ENCODE measurements around the gene LZTS2. TPM values are rescaled to one million over a fixed set of nuclear protein-coding genes. Genes with fewer than 3 reads are reported as not detected.

Gene LZTS2
- 10 to 100 TPM; 10.4 to 12.1 TPM for total RNA-seq

- Mint-ChIP-seq H3K27me3 (no peaks in the 10 kb centered on the region), H3K27ac (peak within 1 kb of the TSS; percentile 87), H3K4me1 (peaks cover 18% of the 10 kb centered on the region), H3K36me3 (peaks cover 5% of the 10 kb centered on the region), H3K9me3 (no peaks in the 10 kb centered on the region), H3K4me3 (peak within 1 kb of the TSS; percentile 82)
- DNase-seq: no peak
These were observed at the start of gene LZTS2 for GRCh38 chr10:100999742-101000126. Gene LZTS2 (plus strand): TSS chr10:100999808. CDS start chr10:101002539, 2,731 bp downstream.

- H3K27ac Mint-ChIP-seq: no peak overlapping the region
- H3K27me3 Mint-ChIP-seq: no peaks in the 10 kb centered on the region
- no peak overlapping the region for H3K4me3 Mint-ChIP-seq
- H3K9me3 Mint-ChIP-seq: no peaks in the 10 kb centered on the region
- peaks cover 9% of the 10 kb centered on the region for H3K4me1 Mint-ChIP-seq
- peaks cover 14% of the 10 kb centered on the region for H3K36me3 Mint-ChIP-seq
- DNase-seq: no peak
These were observed 39.4 kb upstream of the LZTS2 start for GRCh38 chr10:100960251-100960650.

GRCh38 chr10:100962351-100963080 lies 37.1 kb upstream of the LZTS2 start:
- no peaks in the 10 kb centered on the region for H3K27me3 Mint-ChIP-seq
- H3K27ac Mint-ChIP-seq: no peak overlapping the region
- no peaks in the 10 kb centered on the region for H3K9me3 Mint-ChIP-seq
- DNase-seq: no peak
- peaks cover 13% of the 10 kb centered on the region for H3K36me3 Mint-ChIP-seq
- H3K4me1 Mint-ChIP-seq: no peaks in the 10 kb centered on the region
- H3K4me3 Mint-ChIP-seq: no peak overlapping the region

GRCh38 chr10:100963826-100964225 lies 35.8 kb upstream of the LZTS2 start:
- no peak overlapping the region for H3K27ac Mint-ChIP-seq

GRCh38 chr10:100965820-100966219 lies 33.8 kb upstream of the LZTS2 start:
- Mint-ChIP-seq H3K36me3 (peaks cover 10% of the 10 kb centered on the region), H3K4me1 (peaks cover 9% of the 10 kb centered on the region), H3K9me3 (no peaks in the 10 kb centered on the region), H3K27ac (no peak overlapping the region), H3K27me3 (no peaks in the 10 kb centered on the region), H3K4me3 (no peak overlapping the region)
- DNase-seq: no peak

More at GRCh38 chr10:100963826-100964225, 35.8 kb upstream of the LZTS2 start:
- Mint-ChIP-seq H3K27me3 (no peaks in the 10 kb centered on the region), H3K4me3 (no peak overlapping the region), H3K36me3 (peaks cover 11% of the 10 kb centered on the region), H3K4me1 (peaks cover 4% of the 10 kb centered on the region), H3K9me3 (no peaks in the 10 kb centered on the region)
- no peak for DNase-seq

- H3K27ac Mint-ChIP-seq: no peak overlapping the region
- H3K27me3 Mint-ChIP-seq: no peaks in the 10 kb centered on the region
- H3K36me3 Mint-ChIP-seq: peaks cover 10% of the 10 kb centered on the region
- no peak overlapping the region for H3K4me3 Mint-ChIP-seq
- DNase-seq: no peak
- peaks cover 9% of the 10 kb centered on the region for H3K4me1 Mint-ChIP-seq
- H3K9me3 Mint-ChIP-seq: no peaks in the 10 kb centered on the region
These were observed 32.7 kb upstream of the LZTS2 start for GRCh38 chr10:100966887-100967286.

- no peak overlapping the region for H3K4me3 Mint-ChIP-seq
These were observed 32.3 kb upstream of the LZTS2 start for GRCh38 chr10:100967332-100967731.

GRCh38 chr10:100968062-100968736 lies 31.4 kb upstream of the LZTS2 start:
- H3K27ac Mint-ChIP-seq: no peak overlapping the region
- no peak overlapping the region for H3K4me3 Mint-ChIP-seq

More at GRCh38 chr10:100967332-100967731, 32.3 kb upstream of the LZTS2 start:
- H3K4me1 Mint-ChIP-seq: peaks cover 10% of the 10 kb centered on the region
- H3K9me3 Mint-ChIP-seq: no peaks in the 10 kb centered on the region
- no peak overlapping the region for H3K27ac Mint-ChIP-seq
- H3K27me3 Mint-ChIP-seq: no peaks in the 10 kb centered on the region
- DNase-seq: no peak
- peaks cover 10% of the 10 kb centered on the region for H3K36me3 Mint-ChIP-seq

GRCh38 chr10:100968863-100969186 lies 30.8 kb upstream of the LZTS2 start:
- Mint-ChIP-seq H3K36me3 (peaks cover 5% of the 10 kb centered on the region), H3K4me1 (peaks cover 13% of the 10 kb centered on the region), H3K27me3 (no peaks in the 10 kb centered on the region), H3K4me3 (peak overlapping the region; percentile 52), H3K27ac (no peak overlapping the region), H3K9me3 (no peaks in the 10 kb centered on the region)
- DNase-seq: no peak

More at GRCh38 chr10:100968062-100968736, 31.4 kb upstream of the LZTS2 start:
- no peak for DNase-seq
- peaks cover 7% of the 10 kb centered on the region for H3K36me3 Mint-ChIP-seq
- H3K9me3 Mint-ChIP-seq: no peaks in the 10 kb centered on the region
- H3K27me3 Mint-ChIP-seq: no peaks in the 10 kb centered on the region
- H3K4me1 Mint-ChIP-seq: peaks cover 13% of the 10 kb centered on the region

- Mint-ChIP-seq H3K4me1 (peaks cover 13% of the 10 kb centered on the region), H3K27me3 (no peaks in the 10 kb centered on the region), H3K9me3 (no peaks in the 10 kb centered on the region), H3K27ac (no peak within 1 kb of the TSS), H3K36me3 (peaks cover 5% of the 10 kb centered on the region), H3K4me3 (peak within 1 kb of the TSS; percentile 52)
- DNase-seq: peak; percentile 50
These were observed 30.2 kb upstream of the LZTS2 start, which contains the start of gene SEMA4G for GRCh38 chr10:100969187-100970075. Gene SEMA4G (plus strand): TSS chr10:100969504. CDS start chr10:100972913, 3,409 bp downstream.

GRCh38 chr10:100970076-100970913 lies 29.3 kb upstream of the LZTS2 start:
- Mint-ChIP-seq H3K4me1 (peaks cover 13% of the 10 kb centered on the region), H3K36me3 (peaks cover 5% of the 10 kb centered on the region), H3K27me3 (no peaks in the 10 kb centered on the region), H3K4me3 (peak overlapping the region; percentile 40), H3K27ac (no peak overlapping the region), H3K9me3 (no peaks in the 10 kb centered on the region)
- no peak for DNase-seq

GRCh38 chr10:100970914-100971811 lies 28.4 kb upstream of the LZTS2 start:
- Mint-ChIP-seq H3K9me3 (no peaks in the 10 kb centered on the region), H3K27ac (no peak overlapping the region), H3K36me3 (no peaks in the 10 kb centered on the region), H3K4me1 (peaks cover 13% of the 10 kb centered on the region), H3K27me3 (no peaks in the 10 kb centered on the region), H3K4me3 (no peak overlapping the region)
- DNase-seq: no peak

- Mint-ChIP-seq H3K4me3 (no peak overlapping the region), H3K27me3 (no peaks in the 10 kb centered on the region), H3K4me1 (peaks cover 13% of the 10 kb centered on the region), H3K9me3 (no peaks in the 10 kb centered on the region), H3K27ac (no peak overlapping the region), H3K36me3 (no peaks in the 10 kb centered on the region)
- no peak for DNase-seq
These were observed 27.3 kb upstream of the LZTS2 start for GRCh38 chr10:100972115-100972903.
